ENCODE data around the gene ARID5B.

The ARID5B gene

DNA sequence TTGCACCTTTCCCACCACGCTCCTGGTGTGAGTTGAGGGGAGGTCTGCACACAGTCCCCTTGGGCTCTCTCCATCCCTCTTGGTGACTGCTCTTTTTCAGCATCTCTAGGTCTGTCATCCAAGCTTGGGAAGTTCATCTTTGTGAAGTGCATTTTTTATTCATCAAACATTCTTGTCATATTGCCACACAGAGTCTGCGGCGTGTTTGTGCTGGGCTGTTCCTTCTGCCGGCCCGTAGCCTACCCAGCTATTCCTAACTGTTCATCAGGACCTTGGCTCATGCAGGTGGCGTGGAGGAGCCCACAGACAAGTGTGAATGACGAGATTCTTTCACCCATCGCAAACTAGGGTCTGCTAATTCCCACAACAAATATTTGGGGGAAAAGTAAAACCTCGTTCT, 202.4 kb downstream of the ARID5B start:
- no peak for DNase-seq (ENCODE audit: low spot score)

DNA sequence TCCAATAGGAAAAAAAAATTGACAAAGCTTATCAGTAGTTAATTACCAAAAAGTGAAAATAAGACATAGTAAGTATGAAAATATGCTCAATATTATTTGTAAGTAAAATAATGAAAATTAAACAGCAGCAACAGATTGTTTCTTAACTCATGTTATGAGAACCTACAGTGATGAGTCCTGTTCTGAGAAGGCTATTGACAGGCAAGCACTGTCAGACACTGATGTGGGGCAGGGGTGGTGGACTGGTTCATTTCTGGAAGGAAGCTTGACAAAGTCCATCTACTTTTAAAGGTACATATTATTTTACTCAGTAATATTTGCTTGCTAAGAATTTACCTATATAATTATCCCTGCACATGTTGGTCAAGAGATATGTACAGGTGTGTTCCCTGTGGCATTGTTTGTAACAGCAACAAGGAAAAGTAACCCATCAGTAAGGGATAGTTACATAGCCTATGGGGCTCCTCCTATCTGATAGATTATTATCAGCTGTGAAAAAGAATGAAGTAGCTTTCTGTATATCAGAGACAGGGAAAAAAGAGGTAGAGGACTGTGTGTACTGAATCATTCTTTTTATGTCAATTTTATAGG, 205.5 kb downstream of the ARID5B start:
- no peak for DNase-seq (ENCODE audit: low spot score)

DNA sequence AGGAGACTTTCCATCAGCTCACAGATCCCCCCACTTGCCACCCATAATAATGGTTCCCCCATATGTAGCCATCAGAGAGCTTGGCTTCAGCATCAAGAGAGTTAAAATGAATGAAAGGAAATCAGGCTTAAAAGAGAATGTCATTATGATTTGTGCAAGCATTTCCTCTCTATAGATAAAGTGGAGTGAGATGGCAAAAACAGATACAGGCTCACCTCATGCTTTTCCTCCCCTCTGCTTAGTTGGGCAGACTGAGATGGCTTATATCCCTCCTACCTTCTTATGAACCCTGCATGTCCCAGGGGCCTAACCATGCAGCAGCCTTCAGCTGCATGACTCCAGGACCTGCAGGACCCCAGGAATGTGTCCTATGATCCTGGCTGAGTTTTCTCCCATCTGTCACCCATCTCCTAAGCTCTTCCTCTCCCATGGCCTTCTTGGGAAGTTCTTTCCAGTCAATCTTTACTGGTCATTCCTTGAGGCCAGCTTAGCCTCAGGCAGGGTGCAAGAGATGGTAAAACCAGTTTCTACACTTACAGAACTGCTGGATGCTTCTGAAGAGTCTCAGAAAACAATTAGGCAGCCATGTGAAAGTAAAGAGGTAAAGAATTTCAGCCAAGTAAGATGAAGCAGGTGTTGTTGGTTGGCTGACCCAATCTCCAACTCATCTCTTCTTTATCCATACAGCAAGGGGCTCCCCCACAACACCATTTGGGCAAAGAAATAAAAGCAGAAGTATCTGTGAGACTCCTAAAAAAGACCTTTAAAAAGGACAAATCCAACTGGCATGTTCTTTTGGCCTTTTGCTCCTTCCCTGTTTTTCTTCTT, 207.5 kb downstream of the ARID5B start:
- no peak for DNase-seq (ENCODE audit: low spot score)

DNA sequence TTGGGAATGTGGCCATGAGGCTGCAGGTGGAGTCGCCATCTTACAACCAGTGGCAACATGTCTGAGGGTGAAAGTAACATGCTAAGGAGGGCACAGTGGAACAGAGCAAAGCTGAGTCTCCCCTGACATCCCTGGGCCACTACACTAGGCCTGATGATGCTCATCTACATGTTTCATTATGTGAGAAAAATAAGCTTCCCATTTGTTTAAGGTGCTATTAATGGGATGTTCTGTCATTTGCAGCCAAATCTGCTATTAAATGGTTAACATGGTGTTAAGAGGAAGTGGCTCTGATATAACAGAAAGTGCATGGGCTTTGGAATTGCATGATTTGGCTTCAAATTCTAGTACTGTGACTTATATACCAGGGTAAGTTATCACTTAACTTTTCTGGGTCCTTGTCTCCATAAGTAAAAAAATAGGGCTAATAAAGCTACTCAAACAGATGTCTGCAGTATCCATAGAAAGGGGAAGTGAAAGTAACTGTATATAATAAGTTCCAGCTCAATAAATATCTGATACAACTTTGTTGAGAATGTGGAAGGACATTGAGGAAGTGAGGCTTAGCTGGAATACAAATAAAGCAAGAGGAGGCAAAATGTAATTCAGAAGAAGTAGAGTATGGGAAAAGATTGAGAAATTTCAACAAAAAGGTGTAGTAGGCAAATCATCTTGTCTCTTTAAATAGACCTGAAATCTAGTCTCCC, 208.2 kb downstream of the ARID5B start:
- no peak for DNase-seq (ENCODE audit: low spot score)

DNA sequence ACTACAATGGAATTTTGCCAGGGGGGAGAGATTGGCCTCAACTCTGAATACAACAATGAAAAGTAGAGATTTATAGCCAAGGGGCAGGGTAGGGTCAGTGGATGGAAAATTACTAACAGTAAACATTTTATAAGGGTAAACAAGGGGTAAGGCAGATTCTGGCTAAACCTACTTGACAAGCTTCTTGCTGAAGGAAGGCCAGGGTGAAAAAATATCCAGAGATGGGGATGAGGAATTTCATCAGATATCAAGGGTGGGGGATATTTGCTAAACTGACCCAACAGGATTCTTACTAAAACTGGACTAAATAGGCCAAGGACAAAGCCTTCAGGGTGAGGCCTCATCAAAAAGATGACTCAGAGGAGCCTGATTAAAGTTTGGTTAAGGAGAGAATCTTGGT, 210.8 kb downstream of the ARID5B start:
- no peak for DNase-seq (ENCODE audit: low spot score)

DNA sequence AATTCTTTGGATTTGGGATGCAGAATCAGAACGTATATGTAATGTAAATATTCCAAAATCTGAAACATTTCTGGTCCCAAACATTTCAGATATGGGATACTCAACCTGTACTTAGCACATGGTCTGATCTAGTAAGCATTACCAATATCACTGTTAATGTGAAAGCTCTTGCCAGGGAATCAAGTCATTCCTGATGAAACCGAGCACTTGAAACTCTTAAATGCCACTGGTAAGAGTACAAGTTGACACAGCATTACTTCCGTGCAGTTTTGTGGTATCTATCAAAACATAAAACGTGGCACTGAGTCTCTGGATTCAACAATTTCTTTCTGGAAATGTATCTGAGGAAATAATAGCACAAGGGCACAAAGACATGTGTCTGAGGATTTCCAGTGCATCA, 211.5 kb downstream of the ARID5B start:
- no peak for DNase-seq (ENCODE audit: low spot score)

DNA sequence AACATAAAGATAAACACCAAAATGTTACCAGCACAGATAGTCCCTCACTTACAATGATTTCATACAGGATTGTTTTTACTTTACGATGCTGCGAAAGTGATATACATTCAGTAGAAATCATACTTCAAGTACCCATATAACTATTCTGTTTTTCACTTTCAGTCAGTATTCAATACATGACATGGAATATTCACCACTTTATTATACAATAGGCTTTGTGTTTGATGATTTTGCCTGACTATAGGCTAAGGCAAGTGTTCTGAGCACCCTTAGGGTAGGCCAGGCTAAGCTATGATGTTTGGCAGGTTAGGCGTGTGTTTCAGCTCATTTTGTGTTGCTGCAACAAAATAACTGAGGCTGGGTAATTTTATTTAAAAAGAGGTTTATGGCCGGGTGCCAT, 212.2 kb downstream of the ARID5B start:
- DNase-seq (ENCODE audit: low spot score), result no peak

DNA sequence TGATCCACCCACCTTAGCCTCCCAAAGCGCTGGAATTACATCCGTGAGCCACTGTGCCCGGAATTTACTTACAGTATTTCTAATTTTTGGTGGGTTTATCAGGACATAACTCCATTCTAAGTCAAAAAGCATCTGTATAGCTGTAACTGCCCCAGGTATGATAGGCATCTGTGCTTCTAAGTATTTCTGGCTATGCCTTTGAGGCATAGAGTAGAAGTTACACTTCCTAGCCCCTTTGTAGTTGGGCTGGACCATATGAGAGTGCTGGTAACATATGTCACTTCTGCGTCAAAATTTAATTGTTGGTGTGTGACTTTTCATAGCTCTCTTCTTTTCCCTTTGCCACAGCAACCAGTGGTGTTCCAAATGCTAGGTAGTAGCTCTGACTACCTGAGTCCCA, 213.8 kb downstream of the ARID5B start:
- no peak for DNase-seq (ENCODE audit: low spot score)

DNA sequence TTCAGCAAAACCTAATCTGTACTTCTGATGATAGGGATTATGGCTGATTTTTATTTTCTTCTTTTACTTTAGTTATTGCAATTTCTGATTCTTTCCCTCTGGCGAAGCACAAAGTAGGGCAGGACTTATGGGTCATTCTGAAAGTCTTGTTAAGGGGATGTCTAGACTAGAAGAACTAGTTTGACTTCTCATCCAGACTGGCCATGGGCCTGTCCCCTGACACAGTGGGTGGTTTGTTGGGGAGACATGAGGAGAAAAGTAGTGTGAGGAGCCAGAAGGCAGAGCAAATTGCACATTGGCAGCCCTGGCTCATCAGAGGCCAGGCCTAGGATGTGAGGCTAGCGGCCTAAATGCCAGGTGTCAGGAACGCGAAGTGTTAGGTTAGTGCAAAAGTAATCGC, 214.3 kb downstream of the ARID5B start:
- no peak for DNase-seq (ENCODE audit: low spot score)

DNA sequence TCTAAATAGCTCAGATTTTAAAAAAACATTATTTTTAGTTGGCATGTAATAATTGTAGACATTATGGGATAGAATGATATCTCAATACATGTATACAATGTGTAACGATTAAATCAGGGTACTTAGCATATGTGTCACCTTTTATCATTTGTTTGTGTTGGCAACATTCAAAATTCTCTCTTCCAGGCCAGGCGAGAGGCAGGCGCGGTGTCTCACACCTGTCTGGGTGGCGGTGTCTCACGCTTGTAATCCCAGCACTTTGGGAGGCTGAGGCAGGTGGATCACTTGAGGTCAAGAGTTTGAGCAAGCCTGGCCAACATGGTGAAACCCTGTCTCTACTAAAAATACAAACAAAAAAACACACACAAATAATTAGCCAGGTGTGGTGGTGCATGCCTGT, 215.4 kb downstream of the ARID5B start:
- no peak for DNase-seq (ENCODE audit: low spot score)

DNA sequence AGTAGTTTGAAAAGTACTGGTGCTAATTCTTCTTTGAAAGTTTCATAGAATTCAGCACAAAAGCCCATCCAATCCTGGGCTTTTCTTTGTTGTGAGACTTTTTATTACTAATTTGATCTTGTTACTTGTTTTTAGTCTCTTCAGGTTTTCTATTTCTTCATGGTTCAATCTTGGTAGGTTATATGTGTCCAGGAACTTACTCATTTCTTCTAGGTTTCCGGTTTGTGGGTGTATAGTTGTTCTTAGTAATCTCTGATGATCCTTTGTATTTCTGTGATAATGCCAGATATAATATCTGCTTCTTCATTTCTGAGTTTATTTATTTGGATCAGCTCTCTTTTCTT, 219.7 kb downstream of the ARID5B start:
- no peak for DNase-seq (ENCODE audit: low spot score)

DNA sequence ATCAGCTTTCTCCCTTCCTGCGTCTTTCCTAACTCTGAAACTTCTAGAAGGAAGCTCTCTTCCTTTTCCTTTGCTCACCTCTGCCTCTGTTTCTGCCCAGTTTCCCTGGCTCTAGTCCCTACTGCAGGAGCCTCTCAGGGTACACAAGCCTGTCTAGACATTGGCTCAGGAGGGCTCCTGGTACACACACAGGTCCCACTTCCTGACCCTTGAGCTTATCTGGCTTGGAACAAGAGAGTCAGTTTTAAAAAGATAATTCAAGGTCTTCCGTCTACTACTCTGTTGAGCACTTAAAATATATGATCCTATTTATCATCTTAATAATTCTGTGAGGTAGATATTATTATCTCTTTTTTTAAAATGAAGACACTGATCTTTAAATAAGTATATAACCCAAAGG, 226.5 kb downstream of the ARID5B start:
- DNase-seq (ENCODE audit: low spot score), result no peak

DNA sequence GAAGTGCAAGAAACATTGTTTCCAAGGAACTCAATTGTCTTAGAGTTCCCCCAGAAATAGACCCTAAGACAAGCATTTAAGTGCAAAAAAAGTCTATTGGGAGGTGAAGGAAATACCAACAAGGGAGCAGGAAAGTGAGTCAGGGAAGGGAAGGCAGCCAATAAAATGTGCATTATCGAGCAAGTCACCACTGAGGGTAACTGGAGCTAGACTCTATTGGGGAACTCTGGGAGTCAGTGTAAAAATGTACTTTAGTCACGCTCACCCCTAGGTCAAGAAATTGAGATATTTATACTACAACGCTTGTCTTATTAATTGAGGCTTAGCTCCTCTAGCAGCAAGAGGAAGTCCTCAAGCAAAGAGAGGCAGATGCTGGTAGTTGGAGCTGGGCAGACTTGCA, 229.4 kb downstream of the ARID5B start:
- DNase-seq (ENCODE audit: low spot score), result no peak

DNA sequence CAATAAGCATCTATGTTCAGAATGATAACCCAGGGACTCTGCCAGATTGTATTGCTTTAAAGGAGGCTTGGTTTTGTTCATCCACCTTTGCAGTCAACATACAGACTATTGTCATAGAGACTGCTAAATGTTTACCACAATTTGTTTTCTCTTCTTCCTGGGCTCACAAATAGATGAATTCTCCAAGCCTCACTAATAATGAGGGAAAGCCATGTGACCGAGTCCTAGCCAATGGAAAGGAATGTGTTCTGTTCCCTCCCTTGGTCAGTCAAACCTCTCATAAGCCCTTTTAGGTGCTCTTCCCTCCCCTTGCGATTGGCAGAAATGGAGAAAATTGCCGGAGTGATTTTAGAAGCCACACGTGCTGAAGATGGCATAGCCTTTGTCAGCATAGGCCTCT, 230.2 kb downstream of the ARID5B start:
- no peak for DNase-seq (ENCODE audit: low spot score)

DNA sequence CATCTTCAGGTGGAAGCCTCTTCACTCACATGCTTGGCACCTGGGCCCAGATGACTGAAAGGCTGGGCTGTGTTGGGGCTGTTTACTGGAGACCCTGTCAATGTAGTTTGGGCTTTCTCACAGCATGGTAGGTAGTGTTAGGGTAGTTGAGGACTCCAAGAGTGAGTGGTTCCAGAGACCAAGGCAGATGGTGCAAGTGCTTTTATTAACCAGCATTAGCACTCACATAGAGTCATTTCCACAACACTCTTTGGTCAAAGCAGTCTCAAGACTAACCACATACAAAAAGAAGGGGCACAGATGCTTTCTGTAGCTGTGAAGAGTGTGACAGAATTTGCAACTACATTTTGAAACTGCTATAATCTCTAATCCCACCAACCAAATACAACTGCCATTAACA, 232.1 kb downstream of the ARID5B start:
- no peak for DNase-seq (ENCODE audit: low spot score)

GRCh38 chr10:62136931-62137330, 235.4 kb downstream of the ARID5B start:
- no peak for DNase-seq (ENCODE audit: low spot score)

Data from cerebellar cortex (tissue), 1 donor.